Activated CD4-positive, CD25-positive, alpha-beta regulatory T cell treated with anti-CD3 and anti-CD28 coated beads, Interleukin-2, amount 50 U/mL, for 16 hours (primary cell): Measurements from ENCODE around the gene MTHFSD.

Experiments
- DNase-seq: peaks from one replicate; pipeline ENCODE4 v3.0.0-alpha.2; 2020; ENCODE audit warnings: low read depth, low spot score

Gene MTHFSD

DNA sequence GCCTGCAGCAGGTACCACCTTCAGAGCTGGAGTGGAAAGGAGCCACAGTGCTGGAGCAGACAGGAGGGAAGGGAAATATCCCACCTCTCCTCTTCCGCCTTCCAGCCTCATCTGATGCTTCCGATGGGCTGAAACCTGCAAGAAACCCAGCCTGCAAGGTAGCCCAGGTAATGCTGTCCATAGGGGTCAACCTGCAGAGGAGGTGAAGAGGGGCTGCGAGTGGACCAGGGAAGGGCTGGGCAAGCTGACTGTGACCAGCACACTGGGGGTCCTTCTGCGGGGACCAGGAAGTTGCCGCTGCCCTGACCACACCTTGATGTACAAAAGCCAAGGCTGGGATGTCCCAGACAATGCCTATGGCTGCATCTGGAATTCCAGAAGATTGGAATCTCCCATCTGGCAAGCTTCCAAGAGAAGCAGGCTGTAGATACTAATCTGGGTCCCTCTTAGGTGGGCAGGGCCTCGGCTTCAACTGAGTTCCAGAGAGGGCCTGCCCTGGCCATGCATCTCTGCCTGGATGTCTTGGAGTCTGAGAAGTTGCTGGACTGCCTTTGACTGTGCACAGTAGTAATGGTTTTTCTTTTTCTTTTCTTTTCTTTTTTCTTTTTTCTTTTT, 29.1 kb upstream of the MTHFSD start:
- no peak for DNase-seq

DNA sequence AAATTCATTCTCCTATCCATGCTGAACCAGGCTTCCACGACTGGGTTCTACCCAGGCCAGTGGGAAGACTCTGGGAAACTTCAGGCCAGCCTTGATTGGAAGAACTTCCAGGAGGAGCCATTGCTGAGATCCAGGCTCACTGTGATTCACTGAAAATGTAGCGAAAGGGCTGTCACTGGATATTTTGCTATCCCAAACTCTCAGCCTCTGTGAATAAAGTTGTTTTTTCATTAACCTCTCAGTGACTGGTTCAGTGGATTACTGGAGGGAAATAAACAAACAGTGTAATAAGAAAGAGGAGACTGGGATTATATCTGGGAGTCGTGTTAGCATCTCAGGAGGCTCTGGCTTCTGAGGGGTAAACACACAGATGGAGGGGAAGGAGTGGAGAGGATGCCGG, 26.4 kb upstream of the MTHFSD start:
- no peak for DNase-seq

DNA sequence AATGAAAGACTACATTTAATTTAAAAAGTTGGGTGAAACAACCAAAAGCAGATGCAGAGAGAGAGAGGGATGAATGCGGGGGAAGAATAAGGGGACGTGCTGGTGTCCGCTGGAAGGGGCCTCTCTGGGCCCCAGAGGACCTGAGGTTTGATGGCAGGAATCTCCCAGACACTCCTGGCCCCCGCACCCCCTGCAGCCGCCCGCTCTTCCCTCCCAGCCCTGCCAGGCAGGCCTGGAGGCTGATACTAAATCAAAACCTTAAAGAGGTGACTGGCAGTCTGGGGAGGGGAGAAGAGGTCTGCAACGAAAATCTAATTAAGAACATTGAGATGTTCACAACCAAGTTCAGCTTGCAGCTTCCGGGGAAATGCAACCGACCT, 25.7 kb upstream of the MTHFSD start:
- no peak for DNase-seq

DNA sequence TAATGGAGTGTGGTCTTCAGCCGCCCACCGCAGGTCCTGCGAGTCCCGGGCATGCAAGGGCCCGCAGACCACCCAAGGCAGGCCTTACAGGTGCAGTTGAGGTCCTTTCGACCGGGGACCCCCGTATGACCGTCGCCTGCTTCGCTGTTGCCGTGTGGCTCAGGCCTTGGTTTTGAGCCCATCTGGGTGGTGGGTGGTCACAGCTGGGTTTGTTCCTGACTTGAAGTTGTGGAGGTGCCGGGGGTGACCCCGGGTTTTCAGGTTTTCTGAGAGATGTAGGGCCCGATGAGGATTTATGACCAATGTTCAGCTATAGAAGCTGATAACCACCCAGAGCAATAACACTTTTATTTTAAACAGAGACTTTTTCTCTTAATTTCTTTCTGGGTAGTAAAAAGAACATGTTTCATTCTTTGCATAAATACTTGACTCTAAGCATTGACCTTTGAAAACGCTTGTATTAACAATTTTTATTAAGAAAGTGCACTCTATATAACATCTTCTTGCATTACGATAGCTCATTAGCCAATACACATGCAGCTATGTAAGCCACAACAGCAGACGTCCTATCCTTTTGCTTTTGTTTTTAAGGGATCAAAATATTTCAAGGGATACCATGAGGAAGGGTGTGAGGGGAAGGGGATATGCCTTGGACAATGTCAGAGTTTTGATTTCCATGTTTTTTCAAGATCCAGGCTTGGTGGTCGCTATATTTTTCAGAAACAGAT, 25.2 kb upstream of the MTHFSD start:
- DNase-seq: no peak

DNA sequence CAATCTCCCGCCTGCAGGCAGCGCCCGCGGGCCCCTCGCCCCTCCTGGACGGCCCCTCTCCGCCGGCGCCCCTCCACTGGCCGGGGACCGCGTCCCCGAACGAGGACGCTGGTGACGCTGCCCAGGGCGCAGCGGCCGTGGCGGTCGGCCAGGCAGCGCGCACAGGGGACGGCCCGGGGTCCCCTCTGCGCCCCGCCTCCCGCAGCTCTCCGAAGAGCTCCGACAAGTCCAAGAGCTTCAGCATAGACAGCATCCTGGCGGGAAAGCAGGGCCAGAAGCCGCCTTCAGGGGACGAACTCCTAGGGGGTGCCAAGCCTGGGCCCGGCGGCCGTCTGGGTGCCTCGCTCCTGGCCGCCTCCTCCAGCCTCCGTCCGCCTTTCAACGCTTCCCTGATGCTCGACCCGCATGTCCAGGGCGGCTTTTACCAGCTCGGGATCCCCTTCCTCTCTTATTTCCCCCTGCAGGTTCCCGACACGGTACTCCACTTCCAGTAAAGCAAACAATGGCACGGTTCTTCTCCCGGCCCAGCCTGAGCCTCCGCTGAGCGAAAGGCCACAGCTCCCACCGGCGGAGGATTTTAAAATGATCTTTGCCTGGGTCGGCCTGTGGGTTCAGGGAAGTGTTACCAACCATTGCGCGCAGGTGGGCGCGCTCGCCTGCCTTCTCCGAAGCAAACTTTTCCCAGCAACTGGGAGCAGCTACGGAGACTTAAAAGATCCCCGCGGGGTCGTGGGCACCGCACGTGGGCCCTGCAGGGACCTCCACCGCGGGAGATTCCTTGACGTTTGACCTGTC, 24.4 kb upstream of the MTHFSD start:
- no peak for DNase-seq

DNA sequence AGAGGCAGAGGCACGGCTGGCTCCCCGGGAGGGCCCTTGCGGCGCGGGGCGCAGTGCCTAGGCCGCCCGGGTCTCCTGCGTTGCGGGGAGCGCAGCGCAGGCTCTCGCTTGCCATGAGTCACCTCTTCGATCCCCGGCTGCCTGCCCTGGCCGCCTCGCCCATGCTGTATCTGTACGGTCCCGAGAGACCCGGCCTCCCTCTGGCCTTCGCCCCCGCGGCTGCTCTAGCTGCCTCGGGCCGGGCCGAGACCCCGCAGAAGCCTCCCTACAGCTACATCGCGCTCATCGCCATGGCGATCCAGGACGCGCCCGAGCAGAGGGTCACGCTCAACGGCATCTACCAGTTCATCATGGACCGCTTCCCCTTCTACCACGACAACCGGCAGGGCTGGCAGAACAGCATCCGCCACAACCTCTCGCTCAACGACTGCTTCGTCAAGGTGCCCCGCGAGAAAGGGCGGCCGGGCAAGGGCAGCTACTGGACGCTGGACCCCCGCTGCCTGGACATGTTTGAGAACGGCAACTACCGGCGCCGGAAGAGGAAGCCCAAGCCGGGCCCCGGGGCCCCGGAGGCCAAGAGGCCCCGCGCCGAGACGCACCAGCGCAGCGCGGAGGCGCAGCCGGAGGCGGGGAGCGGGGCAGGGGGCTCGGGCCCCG, 23.7 kb upstream of the MTHFSD start:
- no peak for DNase-seq

DNA sequence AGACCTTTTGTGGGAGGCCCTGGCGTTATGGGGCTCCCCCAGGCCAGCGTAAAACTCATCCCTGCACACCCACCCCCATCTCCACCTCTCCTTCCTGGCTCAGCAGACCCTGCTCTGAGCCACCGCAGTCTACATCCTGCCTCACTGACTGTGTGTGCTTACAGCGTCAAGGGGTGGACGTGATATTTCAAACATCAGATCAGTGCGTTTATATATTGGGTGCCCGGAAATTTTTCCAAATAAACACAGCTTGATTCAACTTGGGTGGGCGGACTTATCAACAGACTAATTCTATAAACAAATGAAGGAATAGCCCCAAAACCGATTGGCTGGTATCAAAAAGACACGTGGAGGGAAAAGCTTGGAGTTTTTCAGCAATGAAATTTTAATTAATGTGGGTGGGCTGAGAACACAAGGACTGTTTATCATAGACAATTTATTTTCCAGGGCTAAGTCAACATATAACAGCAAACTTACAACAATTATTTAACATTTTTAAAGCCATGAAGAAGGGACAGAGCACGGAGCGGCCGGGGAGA, 23.1 kb upstream of the MTHFSD start, which contains the start of gene FOXL1:
Gene FOXL1 (plus strand): TSS at position 489 of the 539 bp plus-strand sequence. CDS start 175 bp downstream, outside the sequence.
- DNase-seq: no peak

DNA sequence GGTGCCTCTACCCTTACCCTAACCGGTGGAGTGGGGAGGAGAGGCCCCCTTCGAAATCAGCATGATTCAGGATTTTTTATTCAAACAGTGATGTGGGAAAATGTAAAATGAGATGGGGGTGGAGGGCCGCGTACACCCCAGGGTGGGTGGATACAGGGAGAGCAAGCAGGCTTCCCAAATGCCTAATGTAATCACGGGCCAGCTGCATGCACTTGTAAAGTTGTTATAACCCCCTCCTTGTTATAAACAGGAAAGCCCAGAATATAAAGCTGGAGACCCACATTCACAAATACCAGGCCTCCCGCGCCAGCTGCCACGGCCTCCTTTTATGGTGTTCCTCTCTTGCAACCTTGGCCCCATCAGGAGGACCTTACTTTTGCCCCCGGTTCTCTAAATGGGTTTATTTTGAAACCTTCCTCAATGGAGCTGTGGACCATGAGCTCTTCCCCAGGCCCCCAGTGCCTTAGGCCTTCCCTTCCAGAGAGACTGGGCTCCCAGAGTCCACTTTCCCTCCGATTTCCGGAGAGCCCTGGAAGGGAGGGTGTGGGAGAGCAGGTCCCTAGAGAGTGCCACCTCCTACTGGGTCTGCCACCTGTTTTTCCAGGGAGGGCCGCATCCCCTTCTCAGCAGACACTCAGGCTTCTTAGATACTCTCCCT, 22.4 kb upstream of the MTHFSD start:
- DNase-seq: no peak

DNA sequence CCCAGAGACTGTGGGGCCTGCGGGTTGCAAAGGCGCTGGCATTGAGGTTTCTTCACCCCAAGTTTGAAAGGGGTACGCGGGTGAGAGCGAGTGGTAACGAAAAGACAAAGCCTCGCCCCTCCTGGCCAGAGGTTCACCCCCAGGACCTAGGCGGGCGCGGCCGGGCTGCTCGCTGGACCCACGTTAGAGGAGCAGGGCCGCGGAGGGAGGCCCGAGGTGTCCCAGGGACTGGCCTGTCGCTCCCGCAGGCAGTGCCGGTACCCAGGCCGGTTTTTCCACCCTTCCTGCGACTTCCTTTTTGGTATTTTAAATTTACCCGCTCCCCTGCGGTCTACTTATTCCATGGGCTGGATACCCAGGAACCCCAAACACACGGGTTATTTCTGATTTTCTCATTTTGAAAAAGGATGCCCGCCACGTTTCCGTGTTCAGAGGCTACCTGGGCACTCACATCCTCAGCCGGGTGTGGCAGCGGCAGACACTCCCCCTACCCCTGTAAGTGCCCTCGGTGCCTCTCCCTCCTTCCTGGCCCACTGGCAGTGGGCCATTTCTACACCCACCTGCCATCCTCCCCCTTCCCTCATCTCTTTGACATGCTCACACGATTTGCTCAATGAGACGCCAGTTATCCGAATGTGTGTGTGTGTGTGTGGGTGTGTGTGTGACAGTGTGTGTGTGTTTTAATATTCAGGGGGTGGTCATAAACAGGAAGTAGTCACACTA, 21.7 kb upstream of the MTHFSD start:
- DNase-seq: no peak

DNA sequence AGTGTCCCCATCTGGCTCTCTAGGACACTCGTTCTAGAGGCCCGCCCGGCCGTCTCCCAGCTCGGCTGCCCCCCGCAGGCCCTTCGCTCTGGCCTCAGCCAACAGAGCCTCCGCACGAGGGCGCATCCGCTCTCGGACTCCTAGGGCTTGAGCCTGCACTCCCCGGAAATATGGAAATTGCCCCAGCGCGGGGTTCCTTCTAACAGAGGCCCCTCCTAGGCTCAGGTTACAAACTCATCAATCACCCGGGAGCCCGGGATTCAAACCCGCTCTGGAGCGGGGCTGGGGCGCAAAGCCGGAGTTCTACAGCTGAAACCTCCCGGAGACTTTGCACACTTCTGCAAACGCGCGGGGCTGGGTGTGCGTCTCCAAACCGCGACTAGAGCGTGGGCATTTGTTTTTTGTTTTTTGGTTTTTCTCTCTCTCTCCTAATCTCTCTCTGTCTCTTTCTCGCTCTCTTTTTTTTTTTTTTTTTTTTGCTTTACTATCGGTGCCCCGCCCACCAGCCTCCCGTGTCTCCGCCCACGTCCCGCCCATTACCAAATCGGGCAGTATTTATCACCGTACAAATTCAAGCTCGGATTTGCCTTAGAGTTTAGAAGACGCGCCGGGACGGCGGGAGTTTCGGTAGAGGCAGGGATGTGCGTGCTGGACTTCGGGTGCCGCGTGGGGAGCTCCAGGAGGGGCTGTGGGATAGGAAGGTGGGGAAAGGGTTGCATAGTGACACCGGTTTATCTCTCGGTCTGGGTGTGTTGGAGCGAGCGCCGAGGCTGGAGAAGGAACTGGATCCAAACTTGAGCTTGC, 20.9 kb upstream of the MTHFSD start:
- DNase-seq: no peak

DNA sequence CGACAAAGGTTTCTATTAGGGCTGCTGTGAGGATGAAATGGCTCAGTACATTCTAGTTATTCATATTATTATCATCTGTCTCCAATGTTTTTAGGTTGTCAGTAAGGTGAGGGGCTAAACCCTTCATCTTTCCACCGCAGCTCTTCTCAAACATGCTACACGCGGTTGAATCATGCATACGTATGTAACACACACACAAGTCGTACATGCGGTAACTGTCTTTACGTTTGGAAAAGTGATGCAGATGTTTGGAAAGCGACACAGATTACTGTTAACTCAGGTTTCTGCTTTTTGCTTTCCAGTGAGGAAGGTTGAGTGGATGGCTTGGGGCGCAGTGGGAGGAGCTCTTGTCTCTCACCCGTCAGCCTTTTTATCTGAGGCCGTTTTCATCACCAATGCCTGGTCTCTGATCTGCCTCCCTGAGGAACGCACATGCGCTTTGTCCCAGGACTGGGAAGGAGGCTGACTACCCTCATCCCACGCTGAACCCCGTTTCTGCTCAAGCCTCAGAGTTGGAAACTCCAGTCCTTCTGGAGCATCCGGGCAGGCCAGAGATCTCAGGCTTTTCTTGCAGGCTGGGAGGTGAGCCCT, 20.2 kb upstream of the MTHFSD start:
- DNase-seq: no peak

DNA sequence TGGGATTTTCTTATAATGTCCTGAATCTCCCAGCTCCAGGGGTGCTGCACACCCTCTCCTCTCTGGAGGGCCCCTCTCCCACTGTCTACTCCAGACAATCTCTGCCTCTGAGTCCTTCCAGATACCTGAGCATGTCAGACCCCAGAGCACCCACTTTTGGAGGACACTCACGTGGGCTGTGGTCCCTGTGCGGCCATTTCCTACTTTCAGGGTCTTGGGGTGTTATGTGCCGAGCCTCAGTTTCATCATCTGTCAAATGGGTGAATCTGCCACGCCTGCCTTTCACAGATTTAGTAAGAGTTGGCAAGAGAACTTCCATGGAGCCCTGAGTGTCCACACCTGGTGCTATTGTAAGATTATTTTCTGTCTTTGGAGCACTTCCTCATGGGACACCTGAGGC, 19.6 kb upstream of the MTHFSD start:
- no peak for DNase-seq

DNA sequence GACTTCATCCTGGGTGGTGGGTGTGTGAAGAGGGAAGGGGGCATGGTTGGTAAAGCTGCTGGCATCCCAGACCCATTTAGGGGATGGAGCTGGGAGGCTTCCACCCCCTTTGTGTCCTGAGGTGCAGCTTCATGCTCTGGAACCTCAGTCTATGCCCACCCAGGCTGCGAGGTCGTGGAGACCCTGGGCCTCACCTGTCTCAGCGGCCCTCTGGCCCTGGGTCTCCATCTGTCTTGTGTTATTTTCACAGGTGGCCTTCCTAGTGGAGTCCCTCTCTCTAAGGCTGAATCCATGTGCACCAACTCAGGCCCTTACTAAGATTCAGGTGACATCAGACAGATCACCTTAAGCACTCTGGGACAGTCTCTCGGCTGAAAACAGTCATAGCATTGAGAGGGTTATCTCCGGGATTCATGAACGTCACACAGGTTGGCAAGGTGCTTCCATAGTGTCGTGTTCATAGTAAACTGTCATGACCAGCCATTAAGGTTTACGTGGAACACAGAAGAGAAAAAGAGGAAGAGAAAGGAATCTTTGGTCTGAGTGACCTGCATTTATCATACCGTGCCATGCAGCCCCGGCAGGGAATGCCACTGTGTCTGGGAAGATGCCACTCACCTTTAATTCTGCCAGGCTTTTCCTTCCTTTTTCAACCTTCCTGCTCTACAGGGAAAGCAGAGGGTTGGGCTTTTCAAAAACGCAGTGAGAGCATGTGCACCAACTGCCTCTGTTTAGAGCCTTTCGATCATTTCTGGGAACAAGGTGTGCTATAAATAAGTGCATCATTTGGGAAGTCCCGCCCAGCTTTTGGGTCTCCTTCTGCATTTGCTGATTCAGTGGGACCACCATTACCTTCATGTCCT, 18.8 kb upstream of the MTHFSD start:
- no peak for DNase-seq

DNA sequence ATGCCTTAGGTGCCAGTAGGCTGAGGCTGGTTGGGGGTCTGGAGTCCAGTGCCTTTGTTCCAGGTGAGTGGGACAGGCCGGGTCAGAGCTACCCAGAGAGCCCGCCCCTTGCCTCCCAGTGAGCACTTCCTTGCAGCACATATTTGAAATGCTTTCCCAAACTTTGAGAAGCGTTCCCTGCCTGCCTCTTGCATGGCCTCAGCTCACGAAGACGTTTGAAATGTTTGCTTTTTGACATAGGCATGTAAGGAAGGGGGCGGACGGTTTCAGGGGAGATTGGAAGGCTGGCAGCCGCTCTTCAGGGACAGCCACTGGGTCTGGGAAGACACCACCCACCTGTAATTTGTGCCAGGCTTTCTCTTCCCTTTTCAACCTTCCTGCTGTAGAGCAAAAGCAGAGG, 18.2 kb upstream of the MTHFSD start:
- no peak for DNase-seq

DNA sequence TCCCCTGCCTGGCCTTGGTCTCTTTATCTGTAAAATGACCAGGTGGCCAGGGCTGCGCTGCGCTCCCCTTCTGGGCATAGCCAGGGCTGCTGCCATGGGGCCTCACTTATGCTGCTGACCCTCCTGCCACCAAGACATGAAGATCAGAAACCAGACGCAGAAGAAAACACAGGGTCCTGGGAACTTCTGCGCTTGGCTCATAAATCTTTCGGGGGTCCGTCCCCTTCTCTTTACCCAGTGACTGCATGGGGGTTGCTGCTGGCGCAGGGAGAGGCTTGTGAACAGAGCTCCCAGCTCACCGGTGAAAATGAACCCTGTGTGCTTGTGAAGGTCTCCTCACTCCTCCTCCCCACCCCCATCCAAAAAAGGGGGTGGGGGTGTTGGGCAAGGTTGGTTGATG, 17.6 kb upstream of the MTHFSD start:
- DNase-seq: no peak

DNA sequence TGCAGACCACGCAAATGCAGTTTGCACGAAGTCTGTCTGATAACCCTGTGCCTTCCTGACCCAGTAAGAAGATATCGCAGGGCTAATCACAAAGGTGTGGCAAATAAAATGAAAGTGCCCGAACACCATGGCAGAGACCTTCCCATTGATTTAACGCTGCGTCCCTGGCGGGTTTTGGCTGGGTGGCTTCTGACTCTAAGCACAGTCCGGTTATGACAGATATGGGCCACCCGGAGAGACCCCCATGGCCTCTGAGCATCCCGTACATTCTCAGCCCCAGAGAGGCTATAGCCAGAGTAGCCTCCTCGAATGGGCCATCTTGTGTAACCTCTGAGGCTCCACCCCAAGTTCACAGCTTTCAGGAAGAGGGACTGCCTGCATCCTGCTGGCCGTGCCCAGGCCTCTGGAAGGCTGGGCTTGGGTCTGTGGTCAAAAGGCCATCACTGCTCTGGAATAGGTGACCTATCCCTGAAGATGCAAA, 17.0 kb upstream of the MTHFSD start:
- DNase-seq: no peak

DNA sequence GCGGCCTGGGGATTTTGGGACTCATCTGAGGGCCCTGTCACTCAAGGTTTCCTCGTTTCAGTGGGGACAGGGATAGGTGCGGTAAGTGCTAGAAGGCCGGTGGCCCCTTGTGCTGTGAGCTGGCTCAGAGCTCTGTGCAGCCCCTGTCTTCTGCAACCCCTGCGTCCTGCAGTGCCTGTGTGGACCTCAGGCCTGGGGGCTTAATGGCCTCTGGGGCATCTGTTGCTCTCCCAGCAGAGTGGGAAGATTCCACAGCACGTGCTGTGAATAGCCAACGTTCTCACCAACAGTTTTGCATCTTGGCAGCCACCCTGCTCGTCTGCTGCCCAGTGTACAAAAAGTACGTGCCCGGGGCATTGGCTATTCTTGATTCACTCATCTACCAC, 16.5 kb upstream of the MTHFSD start:
- no peak for DNase-seq
